COR-L47 (cell line): ENCODE data around the gene BST1.

ENCODE experiments used
- DNase-seq: peaks from one replicate; lab custom pipeline; 2025; lab: John Stamatoyannopoulos, UW

The BST1 gene

DNA sequence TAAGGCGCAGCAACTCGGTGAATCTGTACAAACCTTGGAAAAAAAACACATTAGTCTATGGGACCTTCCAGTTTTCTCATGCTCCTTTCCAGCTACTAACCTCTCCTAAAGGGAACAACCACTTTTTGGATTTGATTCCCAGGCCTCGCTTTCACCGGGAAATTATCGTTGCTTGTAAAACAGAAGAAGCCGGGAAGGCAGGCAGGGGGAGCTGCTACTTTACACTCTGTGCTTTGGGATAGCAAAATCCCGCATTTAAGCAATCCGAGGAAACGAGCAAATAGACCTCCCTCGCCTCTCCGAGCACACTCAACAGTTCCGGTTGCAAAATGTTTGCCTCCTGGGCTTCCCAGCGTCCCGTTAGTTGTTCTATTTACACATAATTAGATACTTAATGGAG, 76.4 kb downstream of the BST1 start:
- DNase-seq = no peak

- DNase-seq = no peak
Measured at GRCh38 chr4:15779809-15780208, 76.9 kb downstream of the BST1 start.

- no peak for DNase-seq
Measured at GRCh38 chr4:15781427-15782095, 78.7 kb downstream of the BST1 start.
